HepG2 (cell line): ENCODE data around the gene TERC. TPM values are rescaled to one million over a fixed set of nuclear protein-coding genes. Genes with fewer than 3 reads are reported as not detected.

Experiments used
- ASH2L ChIP-seq: fragments of 300-600, 200-600 bp; sonication (generic); IDR thresholded peaks from 2 replicates; pipeline ENCODE4 v1.7.0; 2017; ENCODE audit warnings: low read depth, mild to moderate bottlenecking, moderate library complexity, mixed read lengths, low read length; ENCODE audit not compliant: insufficient read length
- CEBPG ChIP-seq: IDR thresholded peaks from 2 replicates; pipeline ENCODE4 v1.6.1; 2016
- CREM ChIP-seq, 2 experiments: sonication (generic) in 1 of 2; formaldehyde crosslinking in 1 of 2; IDR thresholded peaks; 2 replicates each; pipeline versions ENCODE4 v1.4.0 to v1.6.1; 2016 to 2020; ENCODE audit warnings: antibody characterized with exemption in 1 of 2, mild to moderate bottlenecking in 1 of 2, missing genetic modification reagents in 1 of 2
- ELF3 ChIP-seq: IDR thresholded peaks from 2 replicates; pipeline ENCODE4 v1.6.1; 2016; ENCODE audit warnings: missing genetic modification reagents, missing compliant biosample characterization
- FOSL1 ChIP-seq: sonication (generic); formaldehyde crosslinking; IDR thresholded peaks from 2 replicates; pipeline ENCODE4 v1.9.0; 2021; ENCODE audit warnings: missing genetic modification reagents, borderline replicate concordance
- GPN1 ChIP-seq: sonication (generic); formaldehyde crosslinking; IDR thresholded peaks from 2 replicates; pipeline ENCODE4 v1.5.1; 2020; ENCODE audit warnings: missing genetic modification reagents, borderline replicate concordance
- KAT7 ChIP-seq: IDR thresholded peaks from 2 replicates; pipeline ENCODE4 v1.6.1; 2018; ENCODE audit warnings: borderline replicate concordance, missing compliant biosample characterization
- KLF9 ChIP-seq: IDR thresholded peaks from 2 replicates; pipeline ENCODE4 v1.6.1; 2016; ENCODE audit warnings: low read depth
- MED1 ChIP-seq: sonication (generic); formaldehyde crosslinking; IDR thresholded peaks from 2 replicates; pipeline ENCODE4 v1.4.0; 2020; ENCODE audit warnings: missing genetic modification reagents
- MTF1 ChIP-seq: sonication (generic); formaldehyde crosslinking; IDR thresholded peaks from 2 replicates; pipeline ENCODE4 v1.5.0; 2020; ENCODE audit warnings: missing genetic modification reagents
- NFIC ChIP-seq: IDR thresholded peaks from 2 replicates; pipeline ENCODE4 v1.6.1; 2012; ENCODE audit warnings: mild to moderate bottlenecking, low read length, inconsistent platforms
- PAXIP1 ChIP-seq: sonication (generic); formaldehyde crosslinking; conservative IDR thresholded peaks from 2 replicates; pipeline ENCODE4 v1.4.0; 2020; ENCODE audit warnings: mild to moderate bottlenecking, missing genetic modification reagents, moderate library complexity
- POGZ ChIP-seq: sonication (generic); formaldehyde crosslinking; IDR thresholded peaks from 2 replicates; pipeline ENCODE4 v1.4.0; 2020; ENCODE audit warnings: mild to moderate bottlenecking, missing genetic modification reagents
- RAD51 ChIP-seq: fragments of 450-650 bp; IDR thresholded peaks from 2 replicates; pipeline ENCODE4 v1.6.1; 2016; ENCODE audit warnings: borderline replicate concordance
- REPIN1 ChIP-seq: sonication (generic); formaldehyde crosslinking; IDR thresholded peaks from 2 replicates; pipeline ENCODE4 v1.8.0; 2022; ENCODE audit warnings: missing genetic modification reagents, low read depth, mild to moderate bottlenecking, borderline replicate concordance
- TEAD3 ChIP-seq: optimal IDR thresholded peaks from 2 replicates; pipeline ENCODE3; 2016; ENCODE audit warnings: borderline replicate concordance
- ZIK1 ChIP-seq: sonication (generic); formaldehyde crosslinking; IDR thresholded peaks from 2 replicates; pipeline ENCODE4 v1.5.0; 2020; ENCODE audit warnings: mild to moderate bottlenecking, low read depth, missing genetic modification reagents, borderline replicate concordance
- ZNF274 ChIP-seq: sonication (generic); formaldehyde crosslinking; IDR thresholded peaks from 2 replicates; pipeline ENCODE4 v1.5.1; 2020; ENCODE audit warnings: mild to moderate bottlenecking, missing genetic modification reagents
- ZNF362 ChIP-seq: sonication (generic); formaldehyde crosslinking; IDR thresholded peaks from 2 replicates; pipeline ENCODE4 v1.4.0; 2020; ENCODE audit warnings: missing genetic modification reagents, mild to moderate bottlenecking, borderline replicate concordance
- ZNF468 ChIP-seq: sonication (generic); formaldehyde crosslinking; IDR thresholded peaks from 2 replicates; pipeline ENCODE4 v1.8.0; 2022; ENCODE audit warnings: mild to moderate bottlenecking, moderate library complexity, missing genetic modification reagents
- polyA plus RNA-seq, 8 experiments: library from polyadenylated mRNA; depleted of rRNA in 3 of 8; stranded (reverse) in 7 of 8; unstranded in 1 of 8; fragments of >200 nt; fragmentation: Illumina TruSeq in 4 of 8; extraction: Trizol in 4 of 8; gene quantifications; 2 replicates each; pipeline versions ENCODE4 v1.2.1 to v1.2.3, GENCODE V29; 2011 to 2016; ENCODE audit warnings: low read depth in 4 of 8, missing spikeins in 1 of 8, mixed read lengths in 1 of 8; ENCODE audit not compliant: insufficient read depth in 1 of 8
- total RNA-seq, 5 experiments: library from RNA; depleted of rRNA; stranded (reverse); fragments of >200 nt; fragmentation: Illumina TruSeq; extraction: Trizol; gene quantifications; 2 replicates each; pipeline ENCODE4 v1.2.3, GENCODE V29; 2016; ENCODE audit warnings: low read depth in 1 of 5
- TF ChIP-seq, protein P1 (sequence below): sonication (generic); formaldehyde crosslinking; IDR thresholded peaks from 2 replicates; pipeline ENCODE4 v1.4.0; 2020; ENCODE audit warnings: missing genetic modification reagents
- TF ChIP-seq, protein P2 (sequence below): sonication (generic); formaldehyde crosslinking; IDR thresholded peaks from 2 replicates; pipeline ENCODE4 v1.5.1; 2020; ENCODE audit warnings: missing genetic modification reagents, mild to moderate bottlenecking, borderline replicate concordance

TERC gene
- total and polyA plus RNA-seq, 2 of the 13 experiments (the other 11 are each of a cell fraction or from before 2014, with no cell fraction given) = 1.3 to 74.6 TPM

GRCh38 chr3:169769287-169770181, 4.7 kb upstream of the TERC start, which contains the start of gene ACTRT3 (continued):
- TF ChIP-seq TEAD3 (peak; percentile 52), NFIC (no peak), ASH2L (peak; percentile 35), MED1 (0 out of 2 replicates have a peak, but pooled peaks have one; percentile 33), GPN1 (CRISPR knock-in tag) (no peak), MTF1 (CRISPR knock-in tag) (no peak), REPIN1 (peak; percentile 30; the same call in 1 of the 2 replicates), ZNF362 (CRISPR knock-in tag) (no peak), CEBPG (CRISPR knock-in tag) (no peak), PAXIP1 (CRISPR knock-in tag) (no peak; the same call in 1 of the 2 replicates), ZIK1 (no peak), FOSL1 (CRISPR knock-in tag) (no peak), ZNF274 (CRISPR knock-in tag) (peak; percentile 35; the same call in 1 of the 2 replicates), CREM (IDR thresholded peaks at IDR 0.05) (no peak), CREM (CRISPR knock-in tag; IDR thresholded peaks at IDR 0.05) (no peak), ZNF468 (CRISPR knock-in tag) (no peak), RAD51 (no peak), KAT7 (CRISPR knock-in tag) (no peak), ELF3 (CRISPR knock-in tag) (peak; percentile 35; the same call in 1 of the 2 replicates), KLF9 (CRISPR knock-in tag) (no peak), POGZ (peak; percentile 48; the same call in 1 of the 2 replicates)
- TF ChIP-seq, protein P1, sequence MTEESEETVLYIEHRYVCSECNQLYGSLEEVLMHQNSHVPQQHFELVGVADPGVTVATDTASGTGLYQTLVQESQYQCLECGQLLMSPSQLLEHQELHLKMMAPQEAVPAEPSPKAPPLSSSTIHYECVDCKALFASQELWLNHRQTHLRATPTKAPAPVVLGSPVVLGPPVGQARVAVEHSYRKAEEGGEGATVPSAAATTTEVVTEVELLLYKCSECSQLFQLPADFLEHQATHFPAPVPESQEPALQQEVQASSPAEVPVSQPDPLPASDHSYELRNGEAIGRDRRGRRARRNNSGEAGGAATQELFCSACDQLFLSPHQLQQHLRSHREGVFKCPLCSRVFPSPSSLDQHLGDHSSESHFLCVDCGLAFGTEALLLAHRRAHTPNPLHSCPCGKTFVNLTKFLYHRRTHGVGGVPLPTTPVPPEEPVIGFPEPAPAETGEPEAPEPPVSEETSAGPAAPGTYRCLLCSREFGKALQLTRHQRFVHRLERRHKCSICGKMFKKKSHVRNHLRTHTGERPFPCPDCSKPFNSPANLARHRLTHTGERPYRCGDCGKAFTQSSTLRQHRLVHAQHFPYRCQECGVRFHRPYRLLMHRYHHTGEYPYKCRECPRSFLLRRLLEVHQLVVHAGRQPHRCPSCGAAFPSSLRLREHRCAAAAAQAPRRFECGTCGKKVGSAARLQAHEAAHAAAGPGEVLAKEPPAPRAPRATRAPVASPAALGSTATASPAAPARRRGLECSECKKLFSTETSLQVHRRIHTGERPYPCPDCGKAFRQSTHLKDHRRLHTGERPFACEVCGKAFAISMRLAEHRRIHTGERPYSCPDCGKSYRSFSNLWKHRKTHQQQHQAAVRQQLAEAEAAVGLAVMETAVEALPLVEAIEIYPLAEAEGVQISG = peak; percentile 83
- TF ChIP-seq, protein P2, sequence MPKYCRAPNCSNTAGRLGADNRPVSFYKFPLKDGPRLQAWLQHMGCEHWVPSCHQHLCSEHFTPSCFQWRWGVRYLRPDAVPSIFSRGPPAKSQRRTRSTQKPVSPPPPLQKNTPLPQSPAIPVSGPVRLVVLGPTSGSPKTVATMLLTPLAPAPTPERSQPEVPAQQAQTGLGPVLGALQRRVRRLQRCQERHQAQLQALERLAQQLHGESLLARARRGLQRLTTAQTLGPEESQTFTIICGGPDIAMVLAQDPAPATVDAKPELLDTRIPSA (CRISPR knock-in tag) = no peak
